HK-2 (cell line): ENCODE results near the gene RSL24D1.
A peak's percentile ranks its signal among the peaks of the same experiment; 100 is the strongest.
"Not testable (repeated sequence)": the region's sequence is repeated elsewhere in the genome, so short reads cannot be mapped to it uniquely, and the experiment has no call there.

Source experiments
- DNase-seq: peaks from one replicate; pipeline ENCODE4 v3.0.0-alpha.2; 2018; ENCODE audit not compliant: unreplicated experiment

RSL24D1 gene

DNA sequence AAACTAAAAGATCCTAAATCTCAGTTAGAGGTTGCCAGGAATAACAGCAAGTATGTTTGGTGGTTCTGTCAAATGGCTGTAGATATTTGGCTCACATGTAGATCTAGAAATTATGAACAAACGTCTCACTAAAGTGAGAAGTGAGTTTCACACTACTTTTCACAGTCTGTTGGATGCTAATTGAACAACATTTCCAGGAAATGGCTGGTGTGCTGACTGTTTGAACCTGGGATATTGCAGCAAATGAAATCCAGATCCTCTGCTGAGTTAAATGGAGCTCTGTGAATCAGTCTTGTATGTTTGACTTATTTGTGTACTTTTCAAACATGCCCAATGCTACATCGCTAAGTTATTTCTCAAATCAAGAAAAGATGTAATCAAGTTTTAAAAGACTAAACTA is 21.3 kb upstream of the RSL24D1 start:
- no peak for DNase-seq

- no peak for DNase-seq
Measured at GRCh38 chr15:55204464-55204863, 7.7 kb upstream of the RSL24D1 start.

- no peak for DNase-seq
Measured at GRCh38 chr15:55202206-55202605, 5.5 kb upstream of the RSL24D1 start.

GRCh38 chr15:55198706-55199105 is 2.0 kb upstream of the RSL24D1 start:
- no peak for DNase-seq

- no peak for DNase-seq
Measured at GRCh38 chr15:55197719-55198118, 978 bp upstream of the RSL24D1 start.

GRCh38 chr15:55197362-55197705 is 593 bp upstream of the RSL24D1 start:
- no peak for DNase-seq

- DNase-seq: no peak
Measured at GRCh38 chr15:55195996-55196395, 745 bp downstream of the RSL24D1 start.

- DNase-seq: no peak
Measured at GRCh38 chr15:55194256-55194655, 2.5 kb downstream of the RSL24D1 start.

DNA sequence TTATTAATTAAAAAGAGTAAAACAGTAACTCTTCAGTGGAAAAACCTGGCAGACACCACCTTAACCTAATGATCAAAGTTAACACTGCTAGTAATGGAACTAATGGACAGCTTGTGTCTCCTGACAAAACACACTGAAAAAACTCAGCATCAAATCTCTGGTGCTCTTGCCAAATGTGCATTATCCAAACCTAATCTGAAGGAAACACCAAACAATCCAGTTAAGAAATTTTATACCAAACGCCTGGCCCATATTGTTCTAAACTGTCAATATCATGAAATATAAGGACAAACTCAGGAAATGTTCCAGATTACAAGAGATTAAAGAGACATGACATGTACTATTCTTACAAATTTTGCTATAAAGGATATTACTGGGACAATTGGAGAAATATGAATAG is 10.4 kb downstream of the RSL24D1 start:
- no peak for DNase-seq

- no peak for DNase-seq
Measured at GRCh38 chr15:55183679-55184078, 13.1 kb downstream of the RSL24D1 start.

DNA sequence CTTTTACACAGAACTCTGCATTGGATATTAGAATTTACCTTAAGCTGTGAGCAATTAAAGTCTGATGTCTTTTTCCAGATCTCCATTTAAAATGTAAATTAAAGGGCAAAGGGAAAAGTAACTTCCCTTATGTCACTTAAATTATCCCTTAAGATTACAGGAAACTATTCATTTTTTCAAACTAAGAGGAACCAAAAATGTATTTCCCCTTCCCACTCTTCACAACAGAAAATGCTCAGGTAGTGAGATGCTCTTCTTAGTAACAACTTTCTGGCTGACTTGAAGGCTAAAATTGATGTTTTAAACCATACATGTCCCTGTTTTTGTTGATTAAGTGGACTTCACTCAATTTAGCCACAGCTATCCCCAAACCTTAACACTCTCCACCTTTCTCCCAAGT is 17.6 kb downstream of the RSL24D1 start:
- no peak for DNase-seq

DNA sequence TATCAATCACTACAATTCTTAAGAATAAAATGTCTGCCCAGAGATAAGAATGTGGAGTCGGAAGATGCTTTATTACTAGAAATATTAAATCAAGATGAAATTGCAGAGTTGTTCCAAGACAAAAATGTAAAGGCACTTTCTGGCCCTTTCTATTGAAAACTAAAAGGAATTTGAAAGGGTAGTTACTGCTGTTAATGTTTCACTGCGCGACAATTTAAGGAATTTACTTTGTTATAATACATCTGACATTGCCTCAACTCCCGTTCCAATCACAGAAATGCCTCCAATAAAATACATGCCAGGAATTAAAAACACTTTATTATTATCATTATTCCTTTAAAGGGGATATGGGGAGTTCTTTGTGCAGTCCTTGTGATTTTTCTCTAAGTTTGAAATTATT is 26.4 kb downstream of the RSL24D1 start:
- DNase-seq: no peak

DNA sequence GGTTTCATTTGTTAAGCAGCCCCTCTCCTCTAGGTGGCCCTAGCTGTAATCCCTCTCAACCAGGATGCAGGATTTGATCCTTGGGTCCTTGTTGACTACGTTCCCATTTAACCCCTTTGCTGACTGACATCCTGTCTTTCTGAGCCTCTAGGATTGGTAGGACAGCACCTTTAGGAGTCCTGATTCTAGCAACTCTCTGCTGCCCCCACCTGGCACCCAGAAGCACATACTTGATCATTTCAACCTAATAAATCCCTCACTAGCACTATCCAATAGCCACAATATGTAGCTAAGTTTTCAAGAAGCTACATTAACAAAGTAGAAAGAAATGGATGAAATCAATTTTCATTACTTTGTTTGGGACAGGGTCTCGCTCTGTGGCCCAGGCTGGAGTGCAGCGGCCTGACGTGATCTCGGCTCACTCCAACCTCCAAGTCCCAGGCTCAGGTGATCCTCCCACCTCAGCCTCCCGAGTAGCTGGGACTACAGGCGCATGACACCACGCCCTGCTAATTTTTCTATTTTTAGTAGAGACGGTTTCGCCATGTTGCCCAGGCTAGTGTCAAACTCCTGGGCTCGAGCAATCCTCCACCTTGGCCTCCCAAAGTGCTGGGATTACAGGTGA is 28.3 kb downstream of the RSL24D1 start:
- DNase-seq: peak; percentile 57

DNA sequence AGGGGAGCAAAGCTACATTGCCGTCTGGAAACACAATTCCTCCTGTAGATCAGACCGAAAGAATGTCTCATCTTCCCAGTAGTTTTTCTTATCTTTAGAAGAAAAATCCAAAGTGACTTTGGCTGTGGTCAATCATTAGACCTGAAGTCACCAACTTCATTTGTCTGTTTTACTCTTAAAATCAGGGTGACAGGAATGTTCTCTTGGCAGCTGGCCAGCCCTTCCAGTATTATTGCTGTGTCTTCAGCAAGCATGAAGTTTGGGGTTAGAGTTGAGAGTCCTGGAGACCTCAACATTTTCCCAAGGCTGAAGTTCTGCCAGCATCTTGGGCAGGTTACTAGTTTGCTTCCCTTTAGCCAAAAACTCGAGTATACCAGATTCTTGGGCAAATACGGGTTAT is 32.5 kb downstream of the RSL24D1 start:
- DNase-seq: no peak

DNA sequence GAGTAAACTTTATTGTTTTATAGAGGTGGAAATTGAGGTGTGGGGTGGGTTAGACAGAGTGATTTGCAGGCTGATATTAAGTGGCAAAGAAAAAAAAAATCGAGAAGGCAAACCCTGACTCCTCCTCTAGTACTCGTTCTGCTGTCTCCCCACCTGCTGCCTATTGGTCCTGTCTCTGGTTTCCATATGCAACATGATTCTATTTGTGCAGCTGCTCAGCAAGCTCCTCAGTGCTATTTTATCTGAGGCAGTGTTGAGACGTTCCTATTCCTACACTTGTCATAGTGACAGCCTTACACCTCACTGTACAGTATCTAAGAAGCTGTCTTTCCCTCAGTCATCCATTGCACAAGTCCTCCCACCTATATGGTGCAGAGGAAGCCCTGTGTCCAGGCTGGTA is 45.1 kb downstream of the RSL24D1 start:
- DNase-seq: no peak

- not testable (repeated sequence) for DNase-seq
Measured at GRCh38 chr15:55143132-55143531, 53.6 kb downstream of the RSL24D1 start.

- DNase-seq: no peak
Measured at GRCh38 chr15:55133972-55134371, 62.8 kb downstream of the RSL24D1 start.

DNA sequence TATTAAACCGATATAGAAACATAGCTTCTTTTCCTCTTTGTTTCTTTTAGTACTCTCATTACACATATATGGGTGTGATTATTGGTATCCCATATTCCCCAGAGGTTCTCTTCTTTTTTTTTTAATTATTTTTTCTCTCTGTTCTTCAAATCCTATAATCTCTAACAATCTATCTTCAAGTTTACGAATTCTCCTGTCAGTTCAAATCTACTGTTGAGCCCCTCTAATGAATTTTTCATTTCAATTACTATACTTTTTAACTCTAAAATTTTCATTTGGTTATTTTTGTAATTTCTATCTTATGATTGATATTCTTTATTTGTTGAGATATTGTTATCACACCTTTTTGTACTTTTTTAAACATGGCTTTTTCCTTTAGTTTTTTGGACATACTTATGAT is 64.1 kb downstream of the RSL24D1 start:
- no peak for DNase-seq
